WTC11 (cell line): ENCODE measurements around the gene ZNF514. TPM values are rescaled to one million over a fixed set of nuclear protein-coding genes. Genes with fewer than 3 reads are reported as not detected.
A peak's percentile ranks its signal among the peaks of the same experiment; 100 is the strongest.

Experiments
- ATAC-seq: fragments of 200-7000 bp; cut with Tn5 transposase; 2 replicates; pipeline ENCODE4 v1.10.0; 2021; ENCODE audit warnings: mild to moderate bottlenecking, moderate library complexity
- CTCF ChIA-PET: fragments of 300-600 bp; sonication (Branson Sonifier 250); formaldehyde crosslinking; loops from one replicate; lab custom pipeline; 2021; ENCODE audit warnings: antibody characterized with exemption; lab: Charles Lee
- POLR2A ChIA-PET: fragments of 350-600 bp; sonication (Branson Sonifier 250); formaldehyde crosslinking; loops from one replicate; lab custom pipeline; 2021; ENCODE audit warnings: antibody characterized with exemption; lab: Charles Lee
- DNase-seq: peaks from one replicate; pipeline ENCODE4 v3.0.0; 2021; ENCODE audit warnings: low spot score
- H3K27ac Mint-ChIP-seq: 2 replicates; pipeline ENCODE4 v1.8.0; 2021; ENCODE audit warnings: mixed read lengths
- H3K27me3 Mint-ChIP-seq: 2 replicates; pipeline ENCODE4 v1.8.0; 2021; ENCODE audit warnings: low read depth, mild to moderate bottlenecking, moderate library complexity, mixed read lengths
- H3K36me3 Mint-ChIP-seq: 2 replicates; pipeline ENCODE4 v1.8.0; 2021; ENCODE audit warnings: mixed read lengths
- H3K4me1 Mint-ChIP-seq: 2 replicates; pipeline ENCODE4 v1.8.0; 2022; ENCODE audit warnings: mixed read lengths
- H3K4me3 Mint-ChIP-seq: 2 replicates; pipeline ENCODE4 v1.8.0; 2021; ENCODE audit warnings: mild to moderate bottlenecking, moderate library complexity, mixed read lengths
- H3K9me3 Mint-ChIP-seq: 2 replicates; pipeline ENCODE4 v1.8.0; 2021; ENCODE audit warnings: mixed read lengths
- EMX1 ChIP-seq: fragments of 250-450 bp; sonication (Bioruptor Pico); IDR thresholded peaks from 2 replicates; pipeline ENCODE4 v1.8.0; 2021; ENCODE audit warnings: mild to moderate bottlenecking
- ESRRA ChIP-seq: sonication (generic); formaldehyde crosslinking; IDR thresholded peaks from 2 replicates; pipeline ENCODE4 v1.8.1; 2022; ENCODE audit warnings: mild to moderate bottlenecking, missing genetic modification reagents, borderline replicate concordance
- FOXJ3 ChIP-seq: sonication (generic); formaldehyde crosslinking; IDR thresholded peaks from 2 replicates; pipeline ENCODE4 v1.9.0; 2021; ENCODE audit warnings: missing genetic modification reagents, mild to moderate bottlenecking, borderline replicate concordance
- GABPB1 ChIP-seq: sonication (generic); formaldehyde crosslinking; IDR thresholded peaks from 2 replicates; pipeline ENCODE4 v1.8.1; 2023; ENCODE audit warnings: mild to moderate bottlenecking, missing genetic modification reagents
- GTF2I ChIP-seq: fragments of 250-450 bp; sonication (Bioruptor Pico); conservative IDR thresholded peaks from 2 replicates; pipeline ENCODE4 v1.4.0; 2021; ENCODE audit warnings: mild to moderate bottlenecking
- MYBL2 ChIP-seq: sonication (generic); formaldehyde crosslinking; IDR thresholded peaks from 2 replicates; pipeline ENCODE4 v1.8.1; 2023; ENCODE audit warnings: mild to moderate bottlenecking, moderate library complexity, missing genetic modification reagents
- NFE2L1 ChIP-seq: sonication (generic); formaldehyde crosslinking; IDR thresholded peaks from 2 replicates; pipeline ENCODE4 v1.8.1; 2023; ENCODE audit warnings: missing genetic modification reagents
- NR3C1 ChIP-seq: sonication (generic); formaldehyde crosslinking; conservative IDR thresholded peaks from 2 replicates; pipeline ENCODE4 v1.8.1; 2023; ENCODE audit warnings: low read depth, mild to moderate bottlenecking, missing genetic modification reagents
- PRRX2 ChIP-seq: fragments of 250-450 bp; sonication (Bioruptor Pico); IDR thresholded peaks from 2 replicates; pipeline ENCODE4 v1.8.0; 2021; ENCODE audit warnings: mild to moderate bottlenecking
- RELA ChIP-seq: sonication (generic); formaldehyde crosslinking; IDR thresholded peaks from 2 replicates; pipeline ENCODE4 v1.8.1; 2022; ENCODE audit warnings: missing genetic modification reagents, mild to moderate bottlenecking, borderline replicate concordance
- RORB ChIP-seq: fragments of 250-450 bp; sonication (Bioruptor Pico); IDR thresholded peaks from 2 replicates; pipeline ENCODE4 v1.9.0; 2021; ENCODE audit warnings: mild to moderate bottlenecking
- SOX15 ChIP-seq: fragments of 250-450 bp; sonication (Bioruptor Pico); IDR thresholded peaks from 2 replicates; pipeline ENCODE4 v1.9.0; 2021; ENCODE audit warnings: mild to moderate bottlenecking
- TEAD1 ChIP-seq: sonication (generic); formaldehyde crosslinking; IDR thresholded peaks from 2 replicates; pipeline ENCODE4 v1.8.0; 2022; ENCODE audit warnings: mild to moderate bottlenecking, missing genetic modification reagents
- TP53 ChIP-seq: sonication (generic); formaldehyde crosslinking; IDR thresholded peaks from 2 replicates; pipeline ENCODE4 v1.8.1; 2023; ENCODE audit warnings: mild to moderate bottlenecking, missing genetic modification reagents
- ZBTB21 ChIP-seq: sonication (generic); formaldehyde crosslinking; IDR thresholded peaks from 2 replicates; pipeline ENCODE4 v1.8.1; 2023; ENCODE audit warnings: mild to moderate bottlenecking, missing genetic modification reagents, borderline replicate concordance
- ZNF121 ChIP-seq: sonication (generic); formaldehyde crosslinking; IDR thresholded peaks from 2 replicates; pipeline ENCODE4 v1.8.0; 2023; ENCODE audit warnings: missing genetic modification reagents
- ZNF138 ChIP-seq: sonication (generic); formaldehyde crosslinking; conservative IDR thresholded peaks from 2 replicates; pipeline ENCODE4 v1.8.1; 2022; ENCODE audit warnings: mild to moderate bottlenecking, moderate library complexity, missing genetic modification reagents
- ZNF263 ChIP-seq: sonication (generic); formaldehyde crosslinking; IDR thresholded peaks from 2 replicates; pipeline ENCODE4 v1.8.1; 2022; ENCODE audit warnings: low read depth, mild to moderate bottlenecking, moderate library complexity, missing genetic modification reagents
- ZNF317 ChIP-seq: sonication (generic); formaldehyde crosslinking; IDR thresholded peaks from 2 replicates; pipeline ENCODE4 v1.8.1; 2023; ENCODE audit warnings: low read depth, mild to moderate bottlenecking, moderate library complexity, missing genetic modification reagents, borderline replicate concordance
- ZNF396 ChIP-seq: fragments of 250-450 bp; sonication (Bioruptor Pico); IDR thresholded peaks from 2 replicates; pipeline ENCODE4 v1.8.0; 2021; ENCODE audit warnings: mild to moderate bottlenecking, moderate library complexity, borderline replicate concordance
- ZNF423 ChIP-seq: fragments of 250-450 bp; sonication (Bioruptor Pico); IDR thresholded peaks from 2 replicates; pipeline ENCODE4 v2.1.2; 2022; ENCODE audit warnings: mild to moderate bottlenecking, moderate library complexity
- ZNF671 ChIP-seq: fragments of 250-450 bp; sonication (Bioruptor Pico); IDR thresholded peaks from 2 replicates; pipeline ENCODE4 v1.8.0; 2021; ENCODE audit warnings: mild to moderate bottlenecking
- total RNA-seq: library from RNA; stranded (reverse); gene quantifications from 3 replicates; pipeline ENCODE4 v1.2.3, GENCODE V29; 2021
- TF ChIP-seq, protein P1 (sequence below): fragments of 250-450 bp; sonication (Bioruptor Pico); IDR thresholded peaks from 2 replicates; pipeline ENCODE4 v1.8.0; 2021; ENCODE audit warnings: mild to moderate bottlenecking
- TF ChIP-seq, protein P2 (sequence below): fragments of 250-450 bp; sonication (Bioruptor Pico); IDR thresholded peaks from 2 replicates; pipeline ENCODE4 v1.9.0; 2021; ENCODE audit warnings: moderate library complexity, mild to moderate bottlenecking, inconsistent platforms, borderline replicate concordance
- TF ChIP-seq, protein P3 (sequence below): fragments of 200-600 bp; IDR thresholded peaks from 2 replicates; pipeline ENCODE4 v1.8.0; 2022; ENCODE audit warnings: antibody characterized with exemption
- TF ChIP-seq, protein P4 (sequence below): sonication (generic); formaldehyde crosslinking; IDR thresholded peaks from 2 replicates; pipeline ENCODE4 v1.8.0; 2022; ENCODE audit warnings: mild to moderate bottlenecking, missing genetic modification reagents
- TF ChIP-seq, protein P5 (sequence below): sonication (generic); formaldehyde crosslinking; IDR thresholded peaks from 2 replicates; pipeline ENCODE4 v1.8.0; 2023; ENCODE audit warnings: missing genetic modification reagents
- TF ChIP-seq, protein P6 (sequence below): sonication (generic); formaldehyde crosslinking; IDR thresholded peaks from 2 replicates; pipeline ENCODE4 v1.8.0; 2022; ENCODE audit warnings: mild to moderate bottlenecking, missing genetic modification reagents
- TF ChIP-seq, protein P7 (sequence below): sonication (generic); formaldehyde crosslinking; IDR thresholded peaks from 2 replicates; pipeline ENCODE4 v1.8.1; 2022; ENCODE audit warnings: low read depth, missing genetic modification reagents, borderline replicate concordance
- TF ChIP-seq, protein P8 (sequence below): sonication (generic); formaldehyde crosslinking; IDR thresholded peaks from 2 replicates; pipeline ENCODE4 v1.8.1; 2022; ENCODE audit warnings: mild to moderate bottlenecking, missing genetic modification reagents, moderate library complexity, borderline replicate concordance

ZNF514 gene
- total RNA-seq, 1 experiment from 2014 or later, result 19.3 TPM

DNA sequence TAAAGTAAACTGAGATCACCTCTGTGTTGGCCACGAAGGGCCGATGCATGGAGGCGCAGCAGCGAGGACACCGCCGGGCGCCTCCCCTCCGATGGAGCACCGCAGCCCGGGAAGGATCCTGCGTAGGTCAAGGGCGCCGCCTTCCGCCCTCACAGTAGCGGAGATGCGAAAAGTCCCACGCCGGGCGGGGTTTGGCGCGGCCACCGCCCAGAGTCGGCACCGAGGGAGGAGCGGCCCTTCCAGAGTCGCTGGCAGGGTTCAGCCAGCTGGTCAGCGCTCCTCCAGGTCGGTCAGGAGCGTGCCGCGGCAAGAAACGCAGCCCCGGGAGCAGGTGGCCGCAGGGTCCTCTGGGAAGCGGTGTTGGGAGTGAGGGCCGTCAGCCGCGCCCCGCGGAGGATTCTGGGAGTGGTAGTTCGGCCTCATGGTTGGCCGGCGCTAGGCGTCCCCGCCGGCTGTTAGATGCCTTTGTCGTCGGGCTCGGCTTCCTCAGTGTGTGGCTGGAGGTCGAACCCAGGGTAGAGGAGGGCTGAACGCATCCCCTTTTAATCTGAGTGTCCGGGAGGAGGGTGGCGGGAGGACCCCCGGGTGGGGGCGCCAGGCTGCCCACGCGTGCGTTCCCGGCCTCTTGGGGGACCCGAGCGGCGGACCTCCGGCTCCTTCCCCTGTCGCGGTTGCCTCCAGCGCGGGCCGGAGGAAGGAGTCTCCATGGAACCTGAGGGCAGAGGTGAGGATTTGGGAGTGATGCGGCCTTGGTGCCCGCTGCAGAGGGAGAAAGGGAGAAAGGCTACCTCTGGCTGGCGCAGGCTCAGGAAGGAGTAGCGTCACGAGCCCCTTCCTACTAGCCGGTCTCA, 47.7 kb upstream of the ZNF514 start, which contains the start of gene ZNF892:
Gene ZNF892 (plus strand): TSS at position 411 of the 851 bp plus-strand sequence. CDS start 295 bp downstream, at position 706.
- peaks cover 25% of the 10 kb centered on the region for H3K9me3 Mint-ChIP-seq
- H3K4me1 Mint-ChIP-seq, result peaks cover 21% of the 10 kb centered on the region
- peaks cover 32% of the 10 kb centered on the region for H3K36me3 Mint-ChIP-seq
- peak within 1 kb of the TSS; percentile 91 for H3K4me3 Mint-ChIP-seq
- ATAC-seq (peak; percentile 95), DNase-seq (peak; percentile 95)
- POLR2A ChIA-PET, result no interaction called here
- CTCF ChIA-PET, result interaction anchor here (1.3 kb wide), 1 partner anchor 17 kb away, joined by 5 read pairs; no protein-coding TSS in a partner anchor
- peaks cover 22% of the 10 kb centered on the region for H3K27me3 Mint-ChIP-seq
- H3K27ac Mint-ChIP-seq, result peak within 1 kb of the TSS; percentile 95
- TF ChIP-seq RORB (no peak), GTF2I (CRISPR knock-in tag) (no peak), EMX1 (CRISPR knock-in tag) (no peak), RELA (CRISPR knock-in tag) (no peak), ZNF263 (peak; percentile 95), ZNF396 (CRISPR knock-in tag) (no peak), PRRX2 (CRISPR knock-in tag) (no peak), ZNF138 (no peak), SOX15 (CRISPR knock-in tag) (no peak), ZNF423 (CRISPR knock-in tag) (no peak), NR3C1 (CRISPR knock-in tag) (no peak), ZNF317 (CRISPR knock-in tag) (0 out of 2 replicates have a peak, but pooled peaks have one; percentile 10), FOXJ3 (CRISPR knock-in tag) (no peak), MYBL2 (CRISPR knock-in tag) (0 out of 2 replicates have a peak, but pooled peaks have one; percentile 22), ZNF671 (CRISPR knock-in tag) (no peak), ZBTB21 (CRISPR knock-in tag) (0 out of 2 replicates have a peak, but pooled peaks have one; percentile 76), GABPB1 (no peak), TEAD1 (CRISPR knock-in tag) (0 out of 2 replicates have a peak, but pooled peaks have one; percentile 28), TP53 (CRISPR knock-in tag) (no peak), ESRRA (CRISPR knock-in tag) (no peak), NFE2L1 (no peak), ZNF121 (CRISPR knock-in tag) (no peak)
- TF ChIP-seq, protein P1, sequence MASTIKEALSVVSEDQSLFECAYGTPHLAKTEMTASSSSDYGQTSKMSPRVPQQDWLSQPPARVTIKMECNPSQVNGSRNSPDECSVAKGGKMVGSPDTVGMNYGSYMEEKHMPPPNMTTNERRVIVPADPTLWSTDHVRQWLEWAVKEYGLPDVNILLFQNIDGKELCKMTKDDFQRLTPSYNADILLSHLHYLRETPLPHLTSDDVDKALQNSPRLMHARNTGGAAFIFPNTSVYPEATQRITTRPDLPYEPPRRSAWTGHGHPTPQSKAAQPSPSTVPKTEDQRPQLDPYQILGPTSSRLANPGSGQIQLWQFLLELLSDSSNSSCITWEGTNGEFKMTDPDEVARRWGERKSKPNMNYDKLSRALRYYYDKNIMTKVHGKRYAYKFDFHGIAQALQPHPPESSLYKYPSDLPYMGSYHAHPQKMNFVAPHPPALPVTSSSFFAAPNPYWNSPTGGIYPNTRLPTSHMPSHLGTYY (CRISPR knock-in tag), result no peak
- TF ChIP-seq, protein P2, sequence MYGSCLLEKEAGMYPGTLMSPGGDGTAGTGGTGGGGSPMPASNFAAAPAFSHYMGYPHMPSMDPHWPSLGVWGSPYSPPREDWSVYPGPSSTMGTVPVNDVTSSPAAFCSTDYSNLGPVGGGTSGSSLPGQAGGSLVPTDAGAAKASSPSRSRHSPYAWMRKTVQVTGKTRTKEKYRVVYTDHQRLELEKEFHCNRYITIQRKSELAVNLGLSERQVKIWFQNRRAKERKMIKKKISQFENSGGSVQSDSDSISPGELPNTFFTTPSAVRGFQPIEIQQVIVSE (CRISPR knock-in tag), result no peak
- TF ChIP-seq, protein P3, sequence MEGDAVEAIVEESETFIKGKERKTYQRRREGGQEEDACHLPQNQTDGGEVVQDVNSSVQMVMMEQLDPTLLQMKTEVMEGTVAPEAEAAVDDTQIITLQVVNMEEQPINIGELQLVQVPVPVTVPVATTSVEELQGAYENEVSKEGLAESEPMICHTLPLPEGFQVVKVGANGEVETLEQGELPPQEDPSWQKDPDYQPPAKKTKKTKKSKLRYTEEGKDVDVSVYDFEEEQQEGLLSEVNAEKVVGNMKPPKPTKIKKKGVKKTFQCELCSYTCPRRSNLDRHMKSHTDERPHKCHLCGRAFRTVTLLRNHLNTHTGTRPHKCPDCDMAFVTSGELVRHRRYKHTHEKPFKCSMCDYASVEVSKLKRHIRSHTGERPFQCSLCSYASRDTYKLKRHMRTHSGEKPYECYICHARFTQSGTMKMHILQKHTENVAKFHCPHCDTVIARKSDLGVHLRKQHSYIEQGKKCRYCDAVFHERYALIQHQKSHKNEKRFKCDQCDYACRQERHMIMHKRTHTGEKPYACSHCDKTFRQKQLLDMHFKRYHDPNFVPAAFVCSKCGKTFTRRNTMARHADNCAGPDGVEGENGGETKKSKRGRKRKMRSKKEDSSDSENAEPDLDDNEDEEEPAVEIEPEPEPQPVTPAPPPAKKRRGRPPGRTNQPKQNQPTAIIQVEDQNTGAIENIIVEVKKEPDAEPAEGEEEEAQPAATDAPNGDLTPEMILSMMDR, result no peak
- TF ChIP-seq, protein P4, sequence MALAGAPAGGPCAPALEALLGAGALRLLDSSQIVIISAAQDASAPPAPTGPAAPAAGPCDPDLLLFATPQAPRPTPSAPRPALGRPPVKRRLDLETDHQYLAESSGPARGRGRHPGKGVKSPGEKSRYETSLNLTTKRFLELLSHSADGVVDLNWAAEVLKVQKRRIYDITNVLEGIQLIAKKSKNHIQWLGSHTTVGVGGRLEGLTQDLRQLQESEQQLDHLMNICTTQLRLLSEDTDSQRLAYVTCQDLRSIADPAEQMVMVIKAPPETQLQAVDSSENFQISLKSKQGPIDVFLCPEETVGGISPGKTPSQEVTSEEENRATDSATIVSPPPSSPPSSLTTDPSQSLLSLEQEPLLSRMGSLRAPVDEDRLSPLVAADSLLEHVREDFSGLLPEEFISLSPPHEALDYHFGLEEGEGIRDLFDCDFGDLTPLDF, result no peak
- TF ChIP-seq, protein P5, sequence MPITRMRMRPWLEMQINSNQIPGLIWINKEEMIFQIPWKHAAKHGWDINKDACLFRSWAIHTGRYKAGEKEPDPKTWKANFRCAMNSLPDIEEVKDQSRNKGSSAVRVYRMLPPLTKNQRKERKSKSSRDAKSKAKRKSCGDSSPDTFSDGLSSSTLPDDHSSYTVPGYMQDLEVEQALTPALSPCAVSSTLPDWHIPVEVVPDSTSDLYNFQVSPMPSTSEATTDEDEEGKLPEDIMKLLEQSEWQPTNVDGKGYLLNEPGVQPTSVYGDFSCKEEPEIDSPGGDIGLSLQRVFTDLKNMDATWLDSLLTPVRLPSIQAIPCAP, result no peak
- TF ChIP-seq, protein P6, sequence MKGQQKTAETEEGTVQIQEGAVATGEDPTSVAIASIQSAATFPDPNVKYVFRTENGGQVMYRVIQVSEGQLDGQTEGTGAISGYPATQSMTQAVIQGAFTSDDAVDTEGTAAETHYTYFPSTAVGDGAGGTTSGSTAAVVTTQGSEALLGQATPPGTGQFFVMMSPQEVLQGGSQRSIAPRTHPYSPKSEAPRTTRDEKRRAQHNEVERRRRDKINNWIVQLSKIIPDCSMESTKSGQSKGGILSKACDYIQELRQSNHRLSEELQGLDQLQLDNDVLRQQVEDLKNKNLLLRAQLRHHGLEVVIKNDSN (CRISPR knock-in tag), result peak; percentile 55
- TF ChIP-seq, protein P7, sequence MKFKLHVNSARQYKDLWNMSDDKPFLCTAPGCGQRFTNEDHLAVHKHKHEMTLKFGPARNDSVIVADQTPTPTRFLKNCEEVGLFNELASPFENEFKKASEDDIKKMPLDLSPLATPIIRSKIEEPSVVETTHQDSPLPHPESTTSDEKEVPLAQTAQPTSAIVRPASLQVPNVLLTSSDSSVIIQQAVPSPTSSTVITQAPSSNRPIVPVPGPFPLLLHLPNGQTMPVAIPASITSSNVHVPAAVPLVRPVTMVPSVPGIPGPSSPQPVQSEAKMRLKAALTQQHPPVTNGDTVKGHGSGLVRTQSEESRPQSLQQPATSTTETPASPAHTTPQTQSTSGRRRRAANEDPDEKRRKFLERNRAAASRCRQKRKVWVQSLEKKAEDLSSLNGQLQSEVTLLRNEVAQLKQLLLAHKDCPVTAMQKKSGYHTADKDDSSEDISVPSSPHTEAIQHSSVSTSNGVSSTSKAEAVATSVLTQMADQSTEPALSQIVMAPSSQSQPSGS, result no peak
- TF ChIP-seq, protein P8, sequence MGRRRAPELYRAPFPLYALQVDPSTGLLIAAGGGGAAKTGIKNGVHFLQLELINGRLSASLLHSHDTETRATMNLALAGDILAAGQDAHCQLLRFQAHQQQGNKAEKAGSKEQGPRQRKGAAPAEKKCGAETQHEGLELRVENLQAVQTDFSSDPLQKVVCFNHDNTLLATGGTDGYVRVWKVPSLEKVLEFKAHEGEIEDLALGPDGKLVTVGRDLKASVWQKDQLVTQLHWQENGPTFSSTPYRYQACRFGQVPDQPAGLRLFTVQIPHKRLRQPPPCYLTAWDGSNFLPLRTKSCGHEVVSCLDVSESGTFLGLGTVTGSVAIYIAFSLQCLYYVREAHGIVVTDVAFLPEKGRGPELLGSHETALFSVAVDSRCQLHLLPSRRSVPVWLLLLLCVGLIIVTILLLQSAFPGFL, result no peak
